ENCODE data around the gene TRPV2. TPM values are rescaled to one million over a fixed set of nuclear protein-coding genes. Genes with fewer than 3 reads are reported as not detected.

The TRPV2 gene
- total and polyA plus RNA-seq, 9 of the 15 experiments (the other 6 are each of a cell fraction or from before 2014, with no cell fraction given): 10.0 to 97.5 (median 30.3) TPM

DNA sequence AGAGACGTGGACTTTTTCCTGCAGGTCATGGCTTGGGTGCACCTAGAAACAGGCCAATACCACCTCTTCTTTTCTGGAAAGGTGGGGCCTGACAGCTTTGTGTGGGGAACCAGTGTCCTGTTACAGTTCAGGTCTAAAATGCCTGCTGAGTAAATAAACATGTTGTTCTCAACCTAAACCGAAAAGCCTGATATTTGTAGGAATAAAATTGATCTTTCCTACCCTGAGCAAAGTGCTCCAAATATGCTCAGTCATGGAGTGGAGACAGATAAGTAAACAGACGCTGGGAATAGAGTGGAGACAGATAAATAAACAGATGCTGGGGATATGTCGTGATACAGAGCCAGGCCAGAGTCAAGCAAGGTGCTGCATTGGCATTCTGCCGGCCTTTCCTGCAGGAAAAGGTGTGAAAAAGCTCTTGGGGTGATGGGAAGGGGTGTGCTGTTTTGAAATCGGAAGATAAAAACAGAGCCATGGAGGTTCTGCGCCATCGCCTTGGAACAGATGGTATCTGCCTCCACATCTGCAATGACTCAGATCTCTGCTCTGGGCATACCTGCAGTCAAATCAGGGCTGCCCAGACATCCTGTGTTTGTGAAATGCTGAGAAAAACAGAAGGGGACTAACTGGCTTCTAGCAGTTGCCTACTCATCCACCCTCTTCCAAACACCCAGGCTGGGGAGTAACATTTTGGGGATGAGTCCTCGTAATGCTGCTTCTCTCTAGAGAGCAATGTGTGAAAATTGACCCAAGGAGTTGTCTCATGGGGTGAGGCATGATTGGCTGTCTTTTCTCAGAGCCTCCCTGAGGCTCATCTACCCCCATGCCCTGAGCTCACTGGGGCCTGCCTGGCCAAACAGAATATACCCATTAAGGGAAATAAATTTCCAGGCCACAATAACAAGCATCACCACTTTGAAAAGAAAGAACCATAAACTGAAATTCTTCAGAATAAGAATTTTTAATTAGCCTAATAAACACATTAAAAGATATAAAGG is 16.8 kb upstream of the TRPV2 start (continued):
- TF ChIP-seq, protein P1, sequence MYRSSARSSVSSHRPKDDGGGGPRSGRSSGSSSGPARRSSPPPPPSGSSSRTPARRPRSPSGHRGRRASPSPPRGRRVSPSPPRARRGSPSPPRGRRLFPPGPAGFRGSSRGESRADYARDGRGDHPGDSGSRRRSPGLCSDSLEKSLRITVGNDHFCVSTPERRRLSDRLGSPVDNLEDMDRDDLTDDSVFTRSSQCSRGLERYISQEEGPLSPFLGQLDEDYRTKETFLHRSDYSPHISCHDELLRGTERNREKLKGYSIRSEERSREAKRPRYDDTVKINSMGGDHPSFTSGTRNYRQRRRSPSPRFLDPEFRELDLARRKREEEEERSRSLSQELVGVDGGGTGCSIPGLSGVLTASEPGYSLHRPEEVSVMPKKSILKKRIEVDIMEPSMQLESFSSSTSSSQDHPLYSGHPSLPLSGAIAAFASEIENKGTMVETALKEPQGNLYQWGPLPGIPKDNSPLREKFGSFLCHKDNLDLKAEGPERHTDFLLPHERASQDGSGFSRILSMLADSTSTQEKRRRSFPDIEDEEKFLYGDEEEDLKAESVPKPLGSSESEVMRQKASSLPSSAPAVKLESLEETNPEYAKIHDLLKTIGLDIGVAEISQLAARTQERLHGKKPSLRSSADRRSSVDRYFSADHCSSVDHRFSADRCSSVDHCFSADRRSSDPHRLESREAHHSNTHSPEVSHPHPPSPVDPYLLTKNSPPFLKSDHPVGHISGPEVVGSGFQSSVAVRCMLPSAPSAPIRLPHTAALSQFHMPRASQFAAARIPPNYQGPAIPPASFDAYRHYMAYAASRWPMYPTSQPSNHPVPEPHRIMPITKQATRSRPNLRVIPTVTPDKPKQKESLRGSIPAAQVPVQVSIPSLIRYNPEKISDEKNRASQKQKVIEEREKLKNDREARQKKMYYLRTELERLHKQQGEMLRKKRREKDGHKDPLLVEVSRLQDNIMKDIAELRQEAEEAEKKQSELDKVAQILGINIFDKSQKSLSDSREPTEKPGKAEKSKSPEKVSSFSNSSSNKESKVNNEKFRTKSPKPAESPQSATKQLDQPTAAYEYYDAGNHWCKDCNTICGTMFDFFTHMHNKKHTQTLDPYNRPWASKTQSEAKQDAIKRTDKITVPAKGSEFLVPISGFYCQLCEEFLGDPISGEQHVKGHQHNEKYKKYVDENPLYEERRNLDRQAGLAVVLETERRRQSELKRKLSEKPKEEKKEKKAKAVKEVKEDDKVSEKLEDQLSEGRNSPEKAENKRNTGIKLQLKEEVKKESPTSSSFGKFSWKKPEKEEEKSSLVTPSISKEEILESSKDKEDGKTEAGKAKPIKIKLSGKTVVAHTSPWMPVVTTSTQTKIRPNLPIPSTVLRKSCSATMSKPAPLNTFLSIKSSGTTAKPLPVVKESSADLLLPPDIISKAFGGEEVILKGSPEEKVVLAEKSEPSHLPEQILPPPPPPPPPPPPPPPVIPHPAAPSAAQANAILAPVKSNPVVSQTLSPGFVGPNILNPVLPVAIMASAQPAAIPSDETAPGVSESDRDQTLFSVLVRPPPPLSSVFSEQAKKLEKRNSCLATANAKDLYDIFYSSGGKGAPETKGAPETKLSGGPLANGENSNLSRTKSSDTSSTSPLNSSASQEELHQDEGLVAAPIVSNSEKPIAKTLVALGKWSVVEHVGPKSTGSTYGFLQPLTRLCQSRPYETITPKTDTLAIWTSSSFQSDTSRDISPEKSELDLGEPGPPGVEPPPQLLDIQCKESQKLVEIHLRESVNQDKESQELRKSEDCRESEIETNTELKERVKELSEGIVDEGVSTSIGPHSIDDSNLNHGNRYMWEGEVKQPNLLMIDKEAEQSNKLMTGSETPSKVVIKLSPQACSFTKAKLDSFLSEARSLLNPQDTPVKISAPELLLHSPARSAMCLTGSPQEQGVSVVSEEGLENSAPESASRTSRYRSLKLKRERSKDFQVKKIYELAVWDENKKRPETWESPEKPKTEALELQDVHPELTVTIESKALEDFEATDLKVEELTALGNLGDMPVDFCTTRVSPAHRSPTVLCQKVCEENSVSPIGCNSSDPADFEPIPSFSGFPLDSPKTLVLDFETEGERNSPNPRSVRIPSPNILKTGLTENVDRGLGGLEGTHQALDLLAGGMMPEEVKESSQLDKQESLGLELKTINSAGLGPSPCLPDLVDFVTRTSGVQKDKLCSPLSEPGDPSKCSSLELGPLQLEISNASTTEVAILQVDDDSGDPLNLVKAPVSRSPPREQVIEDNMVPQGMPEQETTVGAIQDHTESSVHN (IDR thresholded peaks at IDR 0.05; ENCODE audit: borderline replicate concordance in 1 of 2, low read depth in 1 of 2): no peak
- TF ChIP-seq CBX8 (IDR thresholded peaks at IDR 0.05; ENCODE audit: borderline replicate concordance, extremely low read depth, low read depth, low read length, poor library complexity, severe bottlenecking): no peak
- no peak for TF ChIP-seq ASH1L (IDR thresholded peaks at IDR 0.05; ENCODE audit: borderline replicate concordance, low read depth, partially characterized antibody)
- TF ChIP-seq MYNN (IDR thresholded peaks at IDR 0.05): 0 out of 2 replicates have a peak, but pooled peaks have one; percentile 23
- no peak for TF ChIP-seq MYNN (CRISPR knock-in tag; IDR thresholded peaks at IDR 0.05)
- TF ChIP-seq ZNF121 (CRISPR knock-in tag; conservative IDR thresholded peaks at IDR 0.05): no peak
- TF ChIP-seq ZFP36 (IDR thresholded peaks at IDR 0.05; ENCODE audit: low read depth, low read length, partially characterized antibody): peak; percentile 11
- peak; percentile 30; the same call in 1 of the 2 replicates for TF ChIP-seq MBD2 (IDR thresholded peaks at IDR 0.05; ENCODE audit: borderline replicate concordance, low read depth)
- no peak for TF ChIP-seq HDAC8 (tag; IDR thresholded peaks at IDR 0.05)
- no peak for TF ChIP-seq TBP (optimal IDR thresholded peaks at IDR 0.05; ENCODE audit: low read depth, low read length)
- TF ChIP-seq ZNF175 (CRISPR knock-in tag; IDR thresholded peaks at IDR 0.05; ENCODE audit: low read depth): no peak
- peak; percentile 74 for TF ChIP-seq C11orf30 (IDR thresholded peaks at IDR 0.05; ENCODE audit: low read depth)
- TF ChIP-seq POLR2B (IDR thresholded peaks at IDR 0.05; ENCODE audit: low read depth, partially characterized antibody): no peak
- peak; percentile 91 for TF ChIP-seq CTBP1 (IDR thresholded peaks at IDR 0.05; ENCODE audit: borderline replicate concordance)
- no peak for TF ChIP-seq MYC (IDR thresholded peaks at IDR 0.05; ENCODE audit: low read depth, low read length)
- no peak for TF ChIP-seq MYC (CRISPR knock-in tag; IDR thresholded peaks at IDR 0.05; ENCODE audit: borderline replicate concordance, low read depth)
- no peak for TF ChIP-seq HLTF (IDR thresholded peaks at IDR 0.05)
- TF ChIP-seq ZNF197 (CRISPR knock-in tag; IDR thresholded peaks at IDR 0.05; ENCODE audit: low read depth): no peak
- TF ChIP-seq ATF7 (IDR thresholded peaks at IDR 0.05): 0 out of 2 replicates have a peak, but pooled peaks have one; percentile 14
- TF ChIP-seq MXI1 (IDR thresholded peaks at IDR 0.05; ENCODE audit: low read depth, low read length): no peak
- TF ChIP-seq ZNF165 (CRISPR knock-in tag; IDR thresholded peaks at IDR 0.05; ENCODE audit: borderline replicate concordance): no peak
